GM12872 (cell line): ENCODE results near the gene VPS18.
A peak's percentile ranks its signal among the peaks of the same experiment; 100 is the strongest.

ENCODE experiments used
- CTCF ChIP-seq: IDR thresholded peaks from 3 replicates; pipeline ENCODE4 v1.5.1; 2011; ENCODE audit warnings: low read depth, mild to moderate bottlenecking, low read length, moderate library complexity; ENCODE audit not compliant: insufficient read depth

VPS18 gene

GRCh38 chr15:40886586-40886985 lies 7.7 kb upstream of the VPS18 start:
- no peak for TF ChIP-seq CTCF

- TF ChIP-seq CTCF: no peak
Observed at GRCh38 chr15:40889112-40889511, 5.1 kb upstream of the VPS18 start.

- TF ChIP-seq CTCF: no peak
Observed at GRCh38 chr15:40891138-40891537, 3.1 kb upstream of the VPS18 start.

- peak; percentile 76 for TF ChIP-seq CTCF
Observed at GRCh38 chr15:40891810-40892446, 2.3 kb upstream of the VPS18 start.

GRCh38 chr15:40892447-40893012 lies 1.7 kb upstream of the VPS18 start:
- no peak for TF ChIP-seq CTCF

GRCh38 chr15:40893019-40893670 lies 1.1 kb upstream of the VPS18 start:
- no peak for TF ChIP-seq CTCF

GRCh38 chr15:40894681-40895448 lies 615 bp downstream of the VPS18 start:
- TF ChIP-seq CTCF: peak; percentile 69
